Right atrium auricular region (tissue), 2 donors: ENCODE data around the gene HES5. TPM values are rescaled to one million over a fixed set of nuclear protein-coding genes. Genes with fewer than 3 reads are reported as not detected.

ENCODE experiments used
- DNase-seq: peaks from one replicate; pipeline ENCODE4 v3.0.0-alpha.2; 2019; ENCODE audit warnings: low spot score
- H3K27ac ChIP-seq, 2 donors: fragments of 200-600 bp; sonication (generic); 1 replicate in 1 of 2; 2 replicates in 1 of 2; pipeline ENCODE4 v1.5.1; 2016 to 2019
- H3K27me3 ChIP-seq, 2 donors: fragments of 200-600 bp; sonication (generic); one replicate each; pipeline versions ENCODE4 v1.5.1 to v1.6.0; 2017 to 2019
- H3K36me3 ChIP-seq: fragments of 200-600 bp; sonication (generic); one replicate; pipeline ENCODE4 v1.5.1; 2016
- H3K4me1 ChIP-seq, 2 donors: fragments of 200-600 bp; sonication (generic); one replicate each; pipeline versions ENCODE4 v1.5.1 to v1.6.0; 2017 to 2019
- H3K4me3 ChIP-seq, 2 donors: fragments of 200-600 bp; sonication (generic); 1 replicate in 1 of 2; 2 replicates in 1 of 2; pipeline ENCODE4 v1.5.1; 2017 to 2019; ENCODE audit warnings: mild to moderate bottlenecking in 1 of 2, moderate library complexity in 1 of 2
- H3K9me3 ChIP-seq, 2 donors: fragments of 200-600 bp; sonication (generic); one replicate each; pipeline ENCODE4 v1.5.1; 2019
- total RNA-seq, 2 donors: library from RNA; depleted of rRNA; stranded (reverse); fragments of >200 nt; gene quantifications; one replicate each; pipeline ENCODE4 v1.1.0, GENCODE V29; 2016
- TF ChIP-seq, protein P1 (sequence below), 2 donors: fragments of 200-600 bp; sonication (generic); IDR thresholded peaks; one replicate each; pipeline ENCODE4 v1.5.1; 2019; ENCODE audit warnings: antibody characterized with exemption in 2 of 2

HES5 gene
- total RNA-seq, 2 donors from 2014 or later = not detected

DNA sequence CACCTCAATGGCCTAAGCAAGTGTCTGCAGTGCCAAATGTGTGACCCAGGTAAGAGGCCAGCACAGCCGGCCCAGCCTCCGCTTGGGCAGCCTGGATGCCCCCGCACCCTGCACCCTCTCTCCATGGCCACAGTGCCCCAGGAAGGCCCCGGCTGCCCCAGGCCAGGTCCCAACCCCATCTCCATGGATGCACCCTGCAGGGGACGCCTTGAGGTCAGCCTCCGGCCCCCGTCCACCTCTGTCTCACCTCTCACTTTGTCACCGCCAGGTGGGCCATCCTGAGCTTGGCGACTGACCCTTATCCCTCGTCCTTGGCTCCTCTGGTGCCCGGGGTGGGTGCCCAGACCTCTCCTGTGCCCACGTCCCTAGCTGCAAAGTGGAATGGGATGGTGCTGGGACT, 28.4 kb upstream of the HES5 start:
- Histone ChIP-seq H3K4me3 (no peak overlapping the region), H3K36me3 (peaks cover 6% of the 10 kb centered on the region), H3K9me3 (no peaks in the 10 kb centered on the region), H3K4me1 (peaks cover 0 to 34% of the 10 kb centered on the region in 2 donors), H3K27ac (no peak overlapping the region), H3K27me3 (no peaks in the 10 kb centered on the region)
- TF ChIP-seq, protein P1, sequence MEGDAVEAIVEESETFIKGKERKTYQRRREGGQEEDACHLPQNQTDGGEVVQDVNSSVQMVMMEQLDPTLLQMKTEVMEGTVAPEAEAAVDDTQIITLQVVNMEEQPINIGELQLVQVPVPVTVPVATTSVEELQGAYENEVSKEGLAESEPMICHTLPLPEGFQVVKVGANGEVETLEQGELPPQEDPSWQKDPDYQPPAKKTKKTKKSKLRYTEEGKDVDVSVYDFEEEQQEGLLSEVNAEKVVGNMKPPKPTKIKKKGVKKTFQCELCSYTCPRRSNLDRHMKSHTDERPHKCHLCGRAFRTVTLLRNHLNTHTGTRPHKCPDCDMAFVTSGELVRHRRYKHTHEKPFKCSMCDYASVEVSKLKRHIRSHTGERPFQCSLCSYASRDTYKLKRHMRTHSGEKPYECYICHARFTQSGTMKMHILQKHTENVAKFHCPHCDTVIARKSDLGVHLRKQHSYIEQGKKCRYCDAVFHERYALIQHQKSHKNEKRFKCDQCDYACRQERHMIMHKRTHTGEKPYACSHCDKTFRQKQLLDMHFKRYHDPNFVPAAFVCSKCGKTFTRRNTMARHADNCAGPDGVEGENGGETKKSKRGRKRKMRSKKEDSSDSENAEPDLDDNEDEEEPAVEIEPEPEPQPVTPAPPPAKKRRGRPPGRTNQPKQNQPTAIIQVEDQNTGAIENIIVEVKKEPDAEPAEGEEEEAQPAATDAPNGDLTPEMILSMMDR (IDR thresholded peaks at IDR 0.05) = no peak
- DNase-seq = no peak

DNA sequence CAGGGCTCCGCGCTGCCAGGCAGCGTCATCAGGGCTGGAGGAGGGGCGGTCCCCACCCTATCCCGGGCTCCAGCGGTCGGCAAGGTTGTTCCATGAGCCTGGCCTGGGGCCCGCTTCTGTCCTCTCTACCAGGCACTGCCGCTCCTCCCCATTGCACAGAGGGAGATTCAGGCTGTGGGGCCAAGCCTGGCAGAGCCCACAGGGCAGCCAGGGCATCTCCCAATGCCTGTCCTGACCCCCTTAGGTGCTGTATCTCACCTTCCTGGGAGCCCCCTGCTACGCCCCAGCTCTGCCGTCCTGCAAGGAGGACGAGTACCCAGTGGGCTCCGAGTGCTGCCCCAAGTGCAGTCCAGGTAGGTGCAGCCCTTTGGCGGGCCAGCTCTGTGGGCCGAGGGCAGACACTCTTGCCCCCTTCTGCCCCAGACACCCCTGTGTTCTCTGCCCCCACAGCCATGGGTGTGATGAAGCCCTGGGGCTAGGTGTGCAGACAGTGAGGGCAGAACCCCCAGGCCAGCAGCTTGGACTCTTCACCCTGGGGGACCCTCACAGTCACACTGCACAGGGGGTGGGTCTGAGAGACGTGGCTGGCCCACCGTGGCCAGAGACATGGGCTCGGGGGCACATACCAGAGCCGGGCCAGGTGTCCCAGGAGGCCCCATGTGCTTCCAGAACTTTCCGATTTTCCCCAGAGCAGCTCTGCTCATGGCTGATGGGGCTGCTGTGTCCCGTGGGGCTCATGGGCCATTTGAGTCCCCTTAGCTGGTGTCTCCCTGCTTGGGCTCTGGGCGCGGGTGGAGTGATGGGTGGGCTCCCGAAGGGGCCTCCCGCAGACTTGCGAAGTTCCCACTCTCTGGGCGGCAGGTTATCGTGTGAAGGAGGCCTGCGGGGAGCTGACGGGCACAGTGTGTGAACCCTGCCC, 27.7 kb upstream of the HES5 start:
- H3K4me3 ChIP-seq = peak overlapping the region; percentile 57 to 60
- no peaks in the 10 kb centered on the region for H3K9me3 ChIP-seq
- peaks cover 0 to 34% of the 10 kb centered on the region in 2 donors for H3K4me1 ChIP-seq
- no peak for DNase-seq
- H3K27ac ChIP-seq = peak overlapping the region; percentile 83
- H3K27me3 ChIP-seq = no peaks in the 10 kb centered on the region
- TF ChIP-seq, protein P1 (IDR thresholded peaks at IDR 0.05) = no peak
- peaks cover 6% of the 10 kb centered on the region for H3K36me3 ChIP-seq

DNA sequence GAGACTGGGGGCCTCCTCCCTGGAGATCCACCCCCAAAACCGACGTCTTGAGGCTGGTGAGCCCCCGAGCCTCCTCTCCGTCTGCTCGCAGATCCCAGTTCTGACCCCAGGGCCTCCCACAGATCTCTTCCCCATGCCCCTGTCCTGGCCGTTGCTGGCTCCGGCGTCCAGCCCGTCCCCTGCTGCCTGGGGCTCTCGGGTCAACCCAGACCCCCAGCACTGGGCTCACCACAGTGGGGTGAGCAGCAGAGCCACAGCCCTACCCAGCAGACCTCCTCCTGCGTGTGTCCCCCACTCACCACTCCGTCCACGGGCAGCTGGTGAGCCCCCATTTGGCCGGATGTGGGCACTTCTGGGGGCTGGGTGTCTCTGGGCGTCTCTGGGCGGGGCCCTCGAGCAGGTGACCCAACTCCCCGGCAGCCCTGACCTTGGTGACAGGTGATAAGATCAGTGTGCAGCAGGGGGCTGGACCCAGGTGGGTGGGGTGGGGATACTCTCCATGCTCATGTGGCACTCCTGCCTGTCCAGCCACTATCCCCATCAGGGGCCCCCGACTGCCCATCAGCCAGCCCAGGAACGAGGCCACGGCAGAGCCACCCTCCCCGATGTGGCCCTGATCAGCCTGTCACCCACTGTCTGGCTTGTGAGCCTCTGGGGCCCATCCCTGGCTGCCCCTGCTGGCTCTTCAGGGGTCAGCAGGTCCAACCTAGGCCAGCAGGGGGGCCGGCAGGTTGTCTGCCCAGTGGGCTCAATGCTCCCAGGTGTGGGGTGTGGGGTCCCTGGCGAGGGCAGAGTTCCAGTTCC, 26.8 kb upstream of the HES5 start:
- Histone ChIP-seq H3K27ac (peak overlapping the region; percentile 83), H3K4me3 (peak overlapping the region; percentile 57 to 60), H3K9me3 (no peaks in the 10 kb centered on the region), H3K27me3 (no peaks in the 10 kb centered on the region), H3K4me1 (peaks cover 0 to 34% of the 10 kb centered on the region in 2 donors), H3K36me3 (peaks cover 6% of the 10 kb centered on the region)
- no peak for DNase-seq
- TF ChIP-seq, protein P1 (IDR thresholded peaks at IDR 0.05) = no peak

DNA sequence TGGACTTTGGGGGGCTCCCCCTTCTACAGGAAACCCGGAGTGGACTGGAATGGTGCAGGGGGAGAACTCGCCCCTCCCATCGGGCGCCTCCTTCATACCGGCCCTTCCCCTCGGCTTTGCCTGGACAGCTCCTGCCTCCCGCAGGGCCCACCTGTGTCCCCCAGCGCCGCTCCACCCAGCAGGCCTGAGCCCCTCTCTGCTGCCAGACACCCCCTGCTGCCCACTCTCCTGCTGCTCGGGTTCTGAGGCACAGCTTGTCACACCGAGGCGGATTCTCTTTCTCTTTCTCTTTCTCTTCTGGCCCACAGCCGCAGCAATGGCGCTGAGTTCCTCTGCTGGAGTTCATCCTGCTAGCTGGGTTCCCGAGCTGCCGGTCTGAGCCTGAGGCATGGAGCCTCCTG, 26.2 kb upstream of the HES5 start, which contains the start of gene TNFRSF14:
TNFRSF14 (plus strand) TSS at position 95 of the 401 bp plus-strand sequence; CDS start at position 389, 294 bp downstream.
- Histone ChIP-seq H3K4me3 (peak within 1 kb of the TSS; percentile 57 to 60), H3K27ac (peak within 1 kb of the TSS; percentile 83), H3K9me3 (no peaks in the 10 kb centered on the region), H3K27me3 (no peaks in the 10 kb centered on the region), H3K4me1 (peaks cover 0 to 34% of the 10 kb centered on the region in 2 donors), H3K36me3 (no peaks in the 10 kb centered on the region)
- peak; percentile 65 for DNase-seq
- TF ChIP-seq, protein P1 (IDR thresholded peaks at IDR 0.05) = no peak

DNA sequence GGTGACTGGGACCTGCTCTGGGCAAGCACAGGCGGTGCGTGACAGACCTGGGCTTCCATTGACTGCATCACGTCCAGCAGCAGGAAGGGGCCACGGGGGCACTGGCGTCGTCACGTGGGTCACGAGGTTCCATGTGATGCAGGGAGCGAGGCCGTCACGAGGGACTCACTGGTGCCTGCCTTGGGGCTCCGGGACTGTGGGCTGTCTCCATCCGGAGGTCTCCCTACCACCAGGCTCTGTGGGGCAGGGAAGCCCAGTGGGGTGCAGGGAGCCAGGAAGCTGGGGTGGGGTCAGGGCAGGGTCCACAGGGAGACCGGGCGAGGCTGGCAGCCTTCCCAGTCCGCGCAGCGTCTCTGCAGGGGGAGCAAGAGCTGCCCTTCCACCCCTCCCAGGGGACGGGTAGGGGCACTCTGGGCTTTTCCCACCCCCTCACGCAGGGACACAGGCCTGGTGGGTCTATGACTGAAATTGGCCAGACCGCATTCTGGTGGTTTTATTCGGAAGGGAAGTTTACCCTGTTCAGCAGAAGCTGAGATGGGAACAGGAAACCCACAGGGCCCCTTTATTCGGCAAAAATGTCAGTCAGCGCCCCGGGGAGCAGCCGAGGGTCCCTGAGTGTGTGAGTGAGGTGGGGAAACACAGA, 25.7 kb upstream of the HES5 start:
- peak overlapping the region; percentile 83 for H3K27ac ChIP-seq
- TF ChIP-seq, protein P1 (IDR thresholded peaks at IDR 0.05) = no peak
- H3K4me1 ChIP-seq = peaks cover 0 to 34% of the 10 kb centered on the region in 2 donors

More for the DNA sequence above, 25.7 kb upstream of the HES5 start:
- Histone ChIP-seq H3K27me3 (no peaks in the 10 kb centered on the region), H3K9me3 (no peaks in the 10 kb centered on the region), H3K36me3 (no peaks in the 10 kb centered on the region), H3K4me3 (peak overlapping the region; percentile 57 to 60)
- DNase-seq = peak; percentile 92
